GM19463 (cell line): ENCODE results near the gene DHPS.
"Not testable (repeated sequence)": the region's sequence is repeated elsewhere in the genome, so short reads cannot be mapped to it uniquely, and the experiment has no call there.

Experiments
- ATAC-seq: cut with Tn5 transposase; IDR thresholded peaks from one replicate; pipeline ENCODE4 v1.9.1; 2021; ENCODE audit warnings: mild to moderate bottlenecking, moderate library complexity; ENCODE audit not compliant: unreplicated experiment

Gene DHPS

GRCh38 chr19:12705654-12706331, 24.1 kb upstream of the DHPS start:
- ATAC-seq = no peak

GRCh38 chr19:12705169-12705568, 23.5 kb upstream of the DHPS start:
- ATAC-seq = no peak

- ATAC-seq = no peak
These were observed 21.4 kb upstream of the DHPS start for GRCh38 chr19:12703046-12703445.

GRCh38 chr19:12701596-12702282, 20.1 kb upstream of the DHPS start:
- ATAC-seq = no peak

- no peak for ATAC-seq
These were observed 16.5 kb upstream of the DHPS start for GRCh38 chr19:12698138-12698537.

- ATAC-seq = not testable (repeated sequence)
These were observed 15.7 kb upstream of the DHPS start for GRCh38 chr19:12697425-12697824.

GRCh38 chr19:12696366-12697335, 15.0 kb upstream of the DHPS start, which contains the start of gene FBXW9:
FBXW9 (minus strand) TSS chr19:12696631; CDS start chr19:12696581, 50 bp downstream.
- ATAC-seq = no peak

- no peak for ATAC-seq
These were observed 14.3 kb upstream of the DHPS start for GRCh38 chr19:12695997-12696365.

- ATAC-seq = no peak
These were observed 13.8 kb upstream of the DHPS start for GRCh38 chr19:12695514-12695913.

- ATAC-seq = no peak
These were observed 13.4 kb upstream of the DHPS start for GRCh38 chr19:12695096-12695495.

- no peak for ATAC-seq
These were observed 13.0 kb upstream of the DHPS start for GRCh38 chr19:12694641-12695040.

- ATAC-seq = no peak
These were observed 11.3 kb upstream of the DHPS start for GRCh38 chr19:12692960-12693359.

- no peak for ATAC-seq
These were observed 8.0 kb upstream of the DHPS start for GRCh38 chr19:12689581-12690216.

- ATAC-seq = no peak
These were observed 7.3 kb upstream of the DHPS start for GRCh38 chr19:12689012-12689411.

GRCh38 chr19:12687496-12688196, 6.0 kb upstream of the DHPS start, which contains the start of gene GNG14:
GNG14 (plus strand) TSS chr19:12687998; CDS start chr19:12688049, 51 bp downstream.
- ATAC-seq = no peak

GRCh38 chr19:12685831-12686230, 4.2 kb upstream of the DHPS start:
- ATAC-seq = no peak

- ATAC-seq = no peak
These were observed 1.6 kb downstream of the DHPS start for GRCh38 chr19:12680034-12680433.

- not testable (repeated sequence) for ATAC-seq
These were observed 3.6 kb downstream of the DHPS start for GRCh38 chr19:12678039-12678438.

- no peak for ATAC-seq
These were observed 4.8 kb downstream of the DHPS start for GRCh38 chr19:12676928-12677327.

GRCh38 chr19:12676384-12676792, 5.3 kb downstream of the DHPS start:
- ATAC-seq = no peak
